GM23248 (cell line): ENCODE data around the gene S100A3. TPM values are rescaled to one million over a fixed set of nuclear protein-coding genes. Genes with fewer than 3 reads are reported as not detected.
A peak's percentile ranks its signal among the peaks of the same experiment; 100 is the strongest.
"Not testable (repeated sequence)": the region's sequence is repeated elsewhere in the genome, so short reads cannot be mapped to it uniquely, and the experiment has no call there.

ENCODE experiments used
- DNase-seq: peaks from one replicate; pipeline ENCODE4 v3.0.0-alpha.2; 2015
- H2AFZ ChIP-seq: fragments of 200-600 bp; sonication (generic); 2 replicates; pipeline ENCODE4 v1.6.1; 2016; ENCODE audit warnings: antibody characterized with exemption
- H3F3A ChIP-seq: fragments of 200-600 bp; sonication (generic); 2 replicates; pipeline ENCODE4 v1.6.1; 2016; ENCODE audit warnings: mild to moderate bottlenecking, antibody characterized with exemption, mixed run types; ENCODE audit not compliant: insufficient read depth
- H3K27ac ChIP-seq: fragments of 200-600 bp; sonication (generic); 2 replicates; pipeline ENCODE4 v1.5.1; 2016; ENCODE audit warnings: mild to moderate bottlenecking
- H3K27me3 ChIP-seq: fragments of 200-600 bp; sonication (generic); replicated peaks from 2 replicates; pipeline ENCODE4 v1.6.1; 2016; ENCODE audit warnings: mild to moderate bottlenecking; ENCODE audit not compliant: insufficient read depth
- H3K36me3 ChIP-seq: fragments of 200-600 bp; sonication (generic); 2 replicates; pipeline ENCODE4 v1.6.1; 2016; ENCODE audit warnings: low read depth, mild to moderate bottlenecking
- H3K4me1 ChIP-seq: fragments of 200-600 bp; sonication (generic); 2 replicates; pipeline ENCODE4 v1.6.1; 2016; ENCODE audit warnings: mild to moderate bottlenecking; ENCODE audit not compliant: insufficient read depth
- H3K4me2 ChIP-seq: fragments of 200-600 bp; sonication (generic); one replicate; pipeline ENCODE4 v1.6.1; 2016; ENCODE audit warnings: mild to moderate bottlenecking; ENCODE audit not compliant: unreplicated experiment
- H3K4me3 ChIP-seq: fragments of 200-600 bp; sonication (generic); 2 replicates; pipeline ENCODE4 v1.5.1; 2016; ENCODE audit warnings: mild to moderate bottlenecking
- H3K79me2 ChIP-seq: fragments of 200-600 bp; sonication (generic); 2 replicates; pipeline ENCODE4 v1.6.1; 2016; ENCODE audit warnings: mild to moderate bottlenecking; ENCODE audit not compliant: insufficient read depth
- H3K9ac ChIP-seq: fragments of 200-600 bp; sonication (generic); 2 replicates; pipeline ENCODE4 v1.6.1; 2016; ENCODE audit warnings: mild to moderate bottlenecking
- H3K9me2 ChIP-seq: fragments of 200-600 bp; sonication (generic); 2 replicates; pipeline ENCODE4 v1.6.1; 2016; ENCODE audit warnings: mixed run types, mild to moderate bottlenecking, moderate library complexity; ENCODE audit not compliant: insufficient read depth
- H3K9me3 ChIP-seq: fragments of 200-600 bp; sonication (generic); one replicate; pipeline ENCODE4 v1.6.1; 2017; ENCODE audit warnings: low read depth
- H4K20me1 ChIP-seq: fragments of 200-600 bp; sonication (generic); 2 replicates; pipeline ENCODE4 v1.6.0; 2016; ENCODE audit not compliant: insufficient read depth
- EZH2 ChIP-seq: fragments of 200-600 bp; sonication (generic); IDR thresholded peaks from 2 replicates; pipeline ENCODE4 v1.6.1; 2018; ENCODE audit warnings: antibody characterized with exemption, mild to moderate bottlenecking; ENCODE audit not compliant: insufficient read depth, poor library complexity, severe bottlenecking
- EZH2phosphoT487 ChIP-seq: fragments of 200-600 bp; sonication (generic); IDR thresholded peaks from 2 replicates; pipeline ENCODE4 v1.6.1; 2018; ENCODE audit warnings: antibody characterized with exemption, moderate library complexity, mild to moderate bottlenecking, low read depth; ENCODE audit not compliant: insufficient read depth
- WGBS, 2 experiments: methylation state at CpG; one replicate each; pipeline ENCODE4 v1.1.6; 2015 to 2017; ENCODE audit warnings: low lambda C conversion rate in 2 of 2, low coverage in 1 of 2; ENCODE audit errors: missing lambda C conversion rate in 2 of 2; 5-methylcytosine and 5-hydroxymethylcytosine counted together
- in situ Hi-C: fragments of 300-500 bp; cut with MboI; formaldehyde crosslinking; loops from 2 replicates; pipeline ENCODE4 v1.15.0; 2020
- polyA plus RNA-seq: library from polyadenylated mRNA; unstranded; fragments of >200 nt; fragmentation: Nextera tagmentation; extraction: Ambion mirVana; gene quantifications from 2 replicates; pipeline ENCODE4 v1.2.1, GENCODE V29; 2016
- total RNA-seq: library from RNA; depleted of rRNA; stranded (reverse); fragments of >200 nt; shearing (Covaris generic); gene quantifications from 2 replicates; pipeline ENCODE4 v1.2.3, GENCODE V29; 2014

S100A3 gene
- total and polyA plus RNA-seq, 2 experiments from 2014 or later: 2.2 to 7.5 TPM

- no peak overlapping the region for H3K9ac ChIP-seq
- peaks cover 29% of the 10 kb centered on the region for H3F3A ChIP-seq
- H3K4me2 ChIP-seq: no peak overlapping the region
- no peaks in the 10 kb centered on the region for H3K27me3 ChIP-seq
- H3K9me2 ChIP-seq: no peaks in the 10 kb centered on the region
- in situ Hi-C loops: no loop called here
- no peaks in the 10 kb centered on the region for H3K79me2 ChIP-seq
- H3K36me3 ChIP-seq: no peaks in the 10 kb centered on the region
- 36 to 39% methylated on average over 3 of the region's 3 CpGs for WGBS, 2 experiments
- peak; percentile 71 for DNase-seq
- no peaks in the 10 kb centered on the region for H3K9me3 ChIP-seq
- no peak overlapping the region for H3K4me3 ChIP-seq
- TF ChIP-seq EZH2phosphoT487 (no peak), EZH2 (no peak)
- peaks cover 9% of the 10 kb centered on the region for H3K4me1 ChIP-seq
- H2AFZ ChIP-seq: no peak overlapping the region
- peak overlapping the region; percentile 35; the same call in 1 of the 2 replicates for H3K27ac ChIP-seq
- H4K20me1 ChIP-seq: no peaks in the 10 kb centered on the region
Observed at GRCh38 chr1:153525088-153525728, 23.9 kb downstream of the S100A3 start.

DNA sequence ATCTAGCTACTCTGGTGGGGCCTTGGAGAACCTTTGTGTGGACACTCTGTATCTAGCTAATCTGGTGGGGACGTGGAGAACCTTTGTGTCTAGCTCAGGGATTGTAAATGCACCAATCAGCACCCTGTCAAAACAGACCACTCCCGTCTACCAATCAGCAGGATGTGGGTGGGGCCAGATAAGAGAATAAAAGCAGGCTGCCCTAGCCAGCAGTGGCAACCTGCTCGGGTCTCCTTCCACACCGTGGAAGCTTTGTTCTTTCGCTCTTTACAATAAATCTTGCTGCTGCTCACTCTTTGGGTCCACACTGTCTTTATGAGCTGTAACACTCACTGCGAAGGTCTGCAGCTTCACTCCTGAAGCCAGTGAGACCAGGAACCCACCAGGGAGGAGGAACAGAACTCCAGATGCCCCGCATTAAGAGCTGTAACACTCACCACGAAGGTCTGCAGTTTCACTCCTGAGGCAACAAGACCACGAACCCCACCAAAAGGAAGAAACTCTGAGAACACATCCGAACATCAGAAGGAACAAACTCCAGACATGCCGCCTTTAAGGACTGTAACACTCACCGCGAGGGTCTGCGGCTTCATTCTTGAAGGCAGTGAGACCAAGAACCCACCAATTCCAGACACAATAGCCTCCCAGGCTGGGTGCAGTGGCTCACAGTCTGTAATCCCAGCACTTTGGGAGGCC, 26.6 kb downstream of the S100A3 start:
- H2AFZ ChIP-seq, H4K20me1 ChIP-seq, H3K4me1 ChIP-seq, H3K9ac ChIP-seq, H3K27me3 ChIP-seq, H3K9me2 ChIP-seq, DNase-seq, H3K27ac ChIP-seq, H3K4me3 ChIP-seq, in situ Hi-C loops, H3K4me2 ChIP-seq, H3K36me3 ChIP-seq, H3K79me2 ChIP-seq, H3K9me3 ChIP-seq: not testable (repeated sequence)
- 77 to 82% methylated on average over 13 to 14 of the region's 14 CpGs for WGBS, 2 experiments
- H3F3A ChIP-seq: peaks cover 17% of the 10 kb centered on the region

GRCh38 chr1:153521808-153522207, 27.2 kb downstream of the S100A3 start:
- H3K36me3 ChIP-seq, H3K9me3 ChIP-seq, H3K27ac ChIP-seq, H3K4me1 ChIP-seq, H3K79me2 ChIP-seq, in situ Hi-C loops, H3K9ac ChIP-seq, H3K4me3 ChIP-seq, H4K20me1 ChIP-seq, H2AFZ ChIP-seq, H3K4me2 ChIP-seq, DNase-seq, H3K27me3 ChIP-seq, H3K9me2 ChIP-seq: not testable (repeated sequence)
- 94 to 96% methylated on average over 27 to 28 of the region's 37 CpGs for WGBS, 2 experiments
- H3F3A ChIP-seq: peaks cover 17% of the 10 kb centered on the region

GRCh38 chr1:153520818-153521476, 28.1 kb downstream of the S100A3 start:
- Histone ChIP-seq H3K4me3 (no peak overlapping the region), H3K9me3 (no peaks in the 10 kb centered on the region), H3K4me2 (no peak overlapping the region), H3K4me1 (peaks cover 9% of the 10 kb centered on the region), H3K79me2 (no peaks in the 10 kb centered on the region), H4K20me1 (no peaks in the 10 kb centered on the region), H3K9ac (no peak overlapping the region), H2AFZ (no peak overlapping the region), H3K27ac (no peak overlapping the region), H3K9me2 (no peaks in the 10 kb centered on the region), H3F3A (peaks cover 16% of the 10 kb centered on the region), H3K36me3 (no peaks in the 10 kb centered on the region), H3K27me3 (no peaks in the 10 kb centered on the region)
- TF ChIP-seq EZH2: no peak
- TF ChIP-seq EZH2phosphoT487: no peak
- no peak for DNase-seq
- 93 to 98% methylated on average over 4 of the region's 4 CpGs for WGBS, 2 experiments
- in situ Hi-C loops: no loop called here

DNA sequence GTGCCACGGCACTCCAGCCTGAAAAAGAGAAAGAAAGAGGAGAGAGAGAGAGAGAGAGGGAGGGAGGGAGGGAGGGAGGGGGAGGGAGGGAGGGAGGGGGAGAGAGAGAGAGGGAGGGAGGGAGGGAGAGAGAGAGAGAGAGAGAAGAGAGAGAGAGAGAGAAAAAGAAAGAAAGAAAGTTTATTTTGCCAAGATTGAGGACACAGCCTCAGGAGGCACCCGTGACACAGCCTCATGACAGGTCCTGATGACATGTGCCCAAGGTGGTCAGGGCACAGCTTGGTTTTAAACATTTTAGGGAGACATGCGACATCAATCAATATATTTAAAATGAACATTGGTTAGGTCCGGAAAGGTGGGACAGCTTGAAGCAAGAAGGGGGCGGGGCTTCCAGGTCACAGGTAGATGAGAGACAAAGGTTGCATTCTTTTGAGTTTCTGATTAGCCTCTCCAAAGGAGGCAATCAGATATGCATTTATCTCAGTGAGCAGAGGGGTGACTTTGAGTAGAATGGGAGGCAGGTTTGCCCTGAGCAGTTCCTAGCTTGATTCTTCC, 28.8 kb downstream of the S100A3 start:
- 87 to 91% methylated on average over 5 of the region's 5 CpGs for WGBS, 2 experiments
- in situ Hi-C loops: not testable (repeated sequence)

More for the DNA sequence above, 28.8 kb downstream of the S100A3 start:
- not testable (repeated sequence) for H3K36me3 ChIP-seq, H2AFZ ChIP-seq, H3K4me1 ChIP-seq, H3K9me3 ChIP-seq, H3K4me2 ChIP-seq, H3F3A ChIP-seq, H3K27me3 ChIP-seq, DNase-seq, H4K20me1 ChIP-seq, H3K27ac ChIP-seq, H3K9ac ChIP-seq, H3K4me3 ChIP-seq, H3K79me2 ChIP-seq, H3K9me2 ChIP-seq
